Measurements from ENCODE around the gene HDAC4. TPM values are rescaled to one million over a fixed set of nuclear protein-coding genes. Genes with fewer than 3 reads are reported as not detected.

HDAC4 gene
- total and polyA plus RNA-seq, 2 of the 8 experiments (the other 6 are each of a cell fraction or from before 2014, with no cell fraction given) = 15.4 to 31.5 TPM

GRCh38 chr2:239359196-239359912, 41.5 kb downstream of the HDAC4 start (continued):
- no peak for TF ChIP-seq KDM5A (IDR thresholded peaks at IDR 0.05; ENCODE audit: low read length)

Data from H1 (cell line).